Muscle of arm (tissue), 12 donors: ENCODE measurements around the gene RTP3. TPM values are rescaled to one million over a fixed set of nuclear protein-coding genes. Genes with fewer than 3 reads are reported as not detected.
"Not testable (repeated sequence)": the region's sequence is repeated elsewhere in the genome, so short reads cannot be mapped to it uniquely, and the experiment has no call there.

Source experiments
- DNase-seq: peaks from one replicate; pipeline ENCODE4 v3.0.0-alpha.2; 2013
- polyA plus RNA-seq, 12 donors: library from polyadenylated mRNA; unstranded; fragments of 120-200 nt; gene quantifications; one replicate each; pipeline ENCODE4 v1.2.1, GENCODE V29; 2013; ENCODE audit not compliant: insufficient read length in 12 of 12

The RTP3 gene
- polyA plus RNA-seq, 12 donors = 0.09 TPM; not detected in 11

DNA sequence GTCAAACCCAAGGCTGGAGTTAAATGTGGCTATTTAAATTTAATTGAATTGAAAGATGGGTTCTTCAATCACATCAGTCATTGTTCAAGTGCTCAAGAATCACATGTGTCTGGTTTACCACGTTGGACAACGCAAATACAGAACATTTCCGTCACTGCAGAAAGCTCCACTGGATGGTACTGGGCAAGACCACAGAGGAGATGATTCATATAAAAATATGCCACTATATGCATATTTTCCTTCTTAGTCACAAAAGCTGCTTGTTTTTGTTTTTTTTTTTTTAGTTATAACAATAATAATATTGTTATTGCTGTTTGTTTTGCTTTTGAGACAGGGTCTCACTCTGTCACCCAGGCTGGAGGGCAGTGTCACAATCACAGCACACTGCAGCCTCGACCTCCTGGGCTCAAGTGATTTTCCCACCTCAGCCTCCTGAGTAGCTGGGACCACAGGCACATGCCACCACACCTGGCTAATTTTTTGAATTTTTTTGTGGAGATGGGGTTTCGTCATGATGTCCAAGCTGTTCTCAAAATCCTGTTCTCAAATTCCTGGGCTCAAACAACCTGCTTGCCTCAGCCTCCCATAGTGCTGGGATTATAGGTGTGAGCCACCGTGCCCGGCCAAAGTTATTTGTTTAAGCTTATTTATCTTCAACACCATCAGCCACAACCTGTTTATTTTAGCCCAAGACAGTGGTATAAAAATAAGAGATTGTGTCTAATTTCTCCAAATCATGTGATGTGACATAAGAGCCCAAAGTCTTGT is 19.4 kb downstream of the RTP3 start:
- no peak for DNase-seq

GRCh38 chr3:46517784-46518181 is 20.0 kb downstream of the RTP3 start:
- DNase-seq = no peak

DNA sequence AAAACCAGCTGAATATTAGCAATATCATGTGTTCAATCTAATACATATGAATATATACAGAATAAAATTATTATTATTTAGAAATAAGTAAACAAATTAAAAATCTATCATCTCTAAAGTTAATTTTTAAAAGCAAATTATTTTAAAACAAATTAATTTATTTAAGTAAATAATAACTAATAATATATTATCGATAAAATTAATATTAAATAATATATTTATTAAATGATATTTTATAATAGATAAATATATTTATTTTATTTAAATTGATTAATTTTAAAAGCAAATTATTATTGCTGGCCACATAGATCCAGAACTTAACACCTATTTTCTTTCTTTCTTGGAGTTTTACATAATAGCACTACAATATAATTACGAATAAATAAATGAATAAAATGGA is 22.2 kb downstream of the RTP3 start:
- no peak for DNase-seq

DNA sequence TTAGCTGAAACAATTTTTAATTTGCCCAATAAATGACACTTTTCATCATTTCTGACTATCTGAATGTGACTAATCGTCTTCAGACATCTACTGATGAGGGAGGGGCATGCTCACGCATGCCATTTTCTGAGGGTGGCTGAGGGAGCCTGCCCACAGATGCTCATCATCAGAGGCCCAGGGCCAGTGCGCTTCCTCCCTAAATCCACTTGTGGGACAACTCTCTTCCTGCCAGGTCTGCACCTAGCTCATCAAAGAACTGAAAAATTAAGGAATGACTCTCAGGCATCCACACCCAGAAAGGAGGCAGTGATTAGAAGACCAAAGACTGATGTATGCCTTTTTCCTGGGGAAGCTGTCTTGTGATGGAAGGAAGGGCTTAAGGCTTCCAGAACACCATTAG is 22.8 kb downstream of the RTP3 start:
- DNase-seq = no peak

DNA sequence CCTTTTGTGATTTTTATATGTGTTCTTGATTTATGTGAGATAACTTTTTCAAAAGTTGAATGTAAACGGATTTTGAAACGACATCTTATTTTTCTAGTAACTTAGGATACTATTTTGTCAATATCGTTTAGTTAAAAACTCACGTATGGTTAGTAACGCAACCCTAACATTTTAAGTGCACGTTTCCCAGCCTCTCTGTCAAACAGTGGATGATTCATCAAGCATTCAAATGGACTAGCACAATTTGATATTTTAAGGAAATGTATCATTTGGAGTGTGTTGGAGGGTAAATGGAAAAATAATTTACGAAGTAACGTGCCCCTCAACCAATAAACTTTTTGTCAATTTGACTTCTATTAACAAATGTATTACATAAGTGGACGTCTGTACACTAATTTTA is 23.3 kb downstream of the RTP3 start:
- no peak for DNase-seq

DNA sequence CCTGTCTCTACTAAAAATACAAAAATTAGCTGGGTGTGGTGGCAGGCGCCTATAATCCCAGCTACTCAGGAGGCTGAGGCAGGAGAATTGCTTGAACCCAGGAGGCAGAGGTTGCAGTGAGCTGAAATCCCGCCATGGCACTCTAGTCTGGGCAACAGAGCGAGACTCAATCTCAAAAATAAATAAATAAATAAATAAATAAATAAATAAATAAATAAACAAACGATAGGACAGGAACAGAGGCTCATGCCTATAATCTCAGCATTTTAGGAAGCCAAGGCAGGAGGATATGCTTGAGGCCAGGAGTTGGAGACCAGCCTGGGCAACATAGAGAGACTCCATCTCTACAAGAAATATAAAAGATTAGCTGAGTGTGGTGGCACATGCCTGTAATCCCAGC is 24.4 kb downstream of the RTP3 start:
- not testable (repeated sequence) for DNase-seq

DNA sequence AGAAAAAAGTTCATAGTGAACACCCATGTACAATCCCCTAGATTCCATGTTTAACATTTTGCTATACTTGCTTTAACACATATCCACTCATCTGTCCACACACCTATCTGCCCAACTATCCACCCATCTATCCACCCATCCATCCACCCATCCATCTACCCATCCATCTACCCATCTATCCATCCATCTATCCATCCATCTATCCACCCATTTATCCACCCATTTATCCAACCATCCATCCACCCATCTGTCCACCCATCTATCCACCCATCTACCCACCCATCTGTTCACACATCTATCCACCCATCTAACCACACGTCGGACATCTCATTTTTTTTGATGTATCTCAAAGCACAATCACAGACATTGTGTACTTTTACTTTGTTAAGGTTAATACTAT is 25.8 kb downstream of the RTP3 start:
- DNase-seq = no peak

- DNase-seq = no peak
Measured at GRCh38 chr3:46524008-46524407, 26.2 kb downstream of the RTP3 start.

GRCh38 chr3:46524832-46525231 is 27.1 kb downstream of the RTP3 start:
- DNase-seq = no peak

GRCh38 chr3:46527239-46527638 is 29.5 kb downstream of the RTP3 start:
- no peak for DNase-seq

- DNase-seq = no peak
Measured at GRCh38 chr3:46533091-46533490, 35.3 kb downstream of the RTP3 start.

GRCh38 chr3:46535746-46536145 is 38.0 kb downstream of the RTP3 start:
- no peak for DNase-seq

- DNase-seq = no peak
Measured at GRCh38 chr3:46536758-46537157, 39.0 kb downstream of the RTP3 start.

GRCh38 chr3:46537316-46537715 is 39.5 kb downstream of the RTP3 start:
- no peak for DNase-seq

DNA sequence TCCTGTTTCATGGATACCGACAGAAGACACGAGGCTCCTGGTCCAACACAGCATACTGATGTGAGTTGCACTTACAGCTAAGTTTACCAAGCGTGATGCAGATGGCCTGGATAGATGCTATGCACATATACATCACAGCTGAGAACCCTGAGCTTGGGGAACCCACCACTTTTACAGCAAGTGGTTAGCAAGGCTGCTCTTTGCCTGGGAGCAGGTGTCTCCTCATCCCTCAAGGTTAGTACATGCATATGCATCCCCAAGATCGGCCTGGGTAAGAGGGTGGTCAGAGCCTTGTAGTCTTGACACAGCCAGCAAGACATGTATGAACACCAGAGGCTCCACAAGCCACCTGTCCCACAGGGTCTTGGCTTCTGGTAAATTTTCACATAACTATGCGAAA is 40.0 kb downstream of the RTP3 start:
- no peak for DNase-seq

- DNase-seq = not testable (repeated sequence)
Measured at GRCh38 chr3:46538425-46538802, 40.6 kb downstream of the RTP3 start.

DNA sequence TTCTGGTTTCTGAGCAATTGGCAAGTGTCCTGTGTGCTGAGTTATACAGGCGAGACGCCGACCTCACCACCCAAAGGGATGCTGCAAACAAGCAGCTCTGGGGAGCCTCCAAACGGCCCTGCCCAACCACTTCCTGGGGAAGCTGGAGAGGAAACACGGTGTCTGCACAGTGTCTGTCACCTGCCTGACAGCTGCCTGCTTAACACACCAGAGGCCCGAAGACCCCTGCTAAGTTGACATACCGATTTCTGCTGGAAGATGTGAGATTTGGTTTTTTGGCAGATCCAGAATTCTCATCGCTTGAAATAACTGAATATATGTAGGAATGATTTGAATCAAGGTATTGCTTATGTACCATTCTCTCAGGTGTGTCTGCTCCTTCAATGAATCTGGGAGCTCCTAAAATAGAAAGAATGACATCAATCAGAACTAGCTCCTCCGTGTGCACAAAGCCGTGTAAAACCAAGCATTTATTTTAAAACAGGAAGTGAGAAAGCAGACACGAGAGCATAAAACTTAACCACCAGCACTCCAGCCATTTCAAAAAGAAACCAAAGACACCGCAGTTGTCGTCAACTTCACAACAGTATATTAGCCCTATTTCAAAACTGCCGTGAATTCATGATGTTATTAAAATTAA is 41.1 kb downstream of the RTP3 start:
- peak; percentile 38 for DNase-seq

GRCh38 chr3:46539443-46540005 is 41.7 kb downstream of the RTP3 start:
- no peak for DNase-seq

- DNase-seq = no peak
Measured at GRCh38 chr3:46540550-46540949, 42.8 kb downstream of the RTP3 start.

DNA sequence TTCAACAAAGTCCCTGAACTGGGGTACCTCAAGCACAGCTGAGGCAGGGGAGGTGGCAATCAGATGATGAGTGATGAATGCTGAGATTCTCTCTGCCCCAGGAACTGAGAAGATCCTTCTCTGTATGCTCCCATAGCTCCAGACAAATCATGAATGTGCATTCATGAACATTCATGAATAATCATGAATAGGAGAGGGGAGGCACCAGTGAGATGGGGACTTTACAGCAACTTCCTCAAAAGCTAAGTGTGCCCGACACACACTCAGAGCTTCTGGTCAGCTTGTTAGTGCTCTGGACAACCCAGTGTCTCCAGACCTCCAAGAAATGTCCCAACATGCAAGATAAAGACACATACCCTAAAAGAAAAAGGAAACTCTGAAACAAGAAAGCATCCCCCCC is 44.1 kb downstream of the RTP3 start:
- no peak for DNase-seq

- DNase-seq = no peak
Measured at GRCh38 chr3:46542344-46542743, 44.6 kb downstream of the RTP3 start.

- no peak for DNase-seq
Measured at GRCh38 chr3:46542801-46543201, 45.0 kb downstream of the RTP3 start.

GRCh38 chr3:46544771-46545503 is 47.2 kb downstream of the RTP3 start:
- no peak for DNase-seq
